Lung (tissue), 12 donors: ENCODE data around the gene CCDC30. TPM values are rescaled to one million over a fixed set of nuclear protein-coding genes. Genes with fewer than 3 reads are reported as not detected.

Experiments used
- ATAC-seq: fragments of 200-7000 bp; cut with Tn5 transposase; one replicate; pipeline ENCODE4 v1.9.1; 2020; ENCODE audit warnings: moderate number of reproducible peaks; ENCODE audit not compliant: insufficient read depth, low FRiP score
- DNase-seq, 3 donors: peaks; one replicate each; pipeline ENCODE4 v3.0.0-alpha.2; 2013 to 2017
- H3K27ac ChIP-seq, 2 donors: one replicate each; pipeline ENCODE4 v1.5.1; 2013; ENCODE audit warnings: mild to moderate bottlenecking in 2 of 2, moderate library complexity in 2 of 2, control low read depth in 1 of 2, inconsistent platforms in 1 of 2, low read depth in 1 of 2, low read length in 1 of 2
- H3K27me3 ChIP-seq, 3 donors: one replicate each; pipeline ENCODE4 v1.5.1; 2013; ENCODE audit warnings: low read length in 2 of 3; ENCODE audit not compliant: control insufficient read depth in 3 of 3, insufficient read depth in 3 of 3
- H3K36me3 ChIP-seq, 4 donors: one replicate each; pipeline ENCODE4 v1.5.1; 2013; ENCODE audit warnings: low read length in 4 of 4, mild to moderate bottlenecking in 1 of 4, moderate library complexity in 1 of 4; ENCODE audit not compliant: control insufficient read depth in 4 of 4, insufficient read depth in 4 of 4
- H3K4me1 ChIP-seq, 5 donors: one replicate each; pipeline ENCODE4 v1.5.1; 2013; ENCODE audit warnings: low read length in 5 of 5, mild to moderate bottlenecking in 2 of 5, moderate library complexity in 1 of 5; ENCODE audit not compliant: control insufficient read depth in 5 of 5, insufficient read depth in 5 of 5
- H3K4me3 ChIP-seq: one replicate; pipeline ENCODE4 v1.5.1; 2013; ENCODE audit warnings: mild to moderate bottlenecking, control low read depth, moderate library complexity
- H3K9ac ChIP-seq, 2 donors: one replicate each; pipeline ENCODE4 v1.5.1; 2013; ENCODE audit warnings: low read length in 2 of 2, control low read depth in 1 of 2; ENCODE audit not compliant: insufficient read depth in 1 of 2
- H3K9me3 ChIP-seq, 4 donors: one replicate each; pipeline ENCODE4 v1.5.1; 2013; ENCODE audit warnings: low read length in 3 of 4, mild to moderate bottlenecking in 1 of 4, moderate library complexity in 1 of 4; ENCODE audit not compliant: control insufficient read depth in 4 of 4, insufficient read depth in 3 of 4
- WGBS, 2 donors: extraction: QIAGEN DNeasy Blood & Tissue Kit; methylation state at CpG; one replicate each; pipeline ENCODE4 v1.1.7; 2013; 5-methylcytosine and 5-hydroxymethylcytosine counted together
- polyA plus RNA-seq, 2 donors: library from polyadenylated mRNA; stranded (reverse); fragments of 200-250 nt; gene quantifications; one replicate each; pipeline ENCODE4 v1.2.1, GENCODE V29; 2013
- total RNA-seq, 2 donors: library from RNA; depleted of rRNA in 1 of 2; stranded (reverse); fragments of >200 nt in 1 of 2; gene quantifications; one replicate each; pipeline ENCODE4 v1.2.1, GENCODE V29; 2014 to 2021
- TF ChIP-seq, protein P1 (sequence below): IDR thresholded peaks from 2 replicates; pipeline ENCODE4 v1.5.1; 2012; ENCODE audit warnings: mild to moderate bottlenecking; ENCODE audit errors: control extremely low read depth, extremely low read depth
- donor health status: control.
- donor health status: control.
- donor health status: Bipolar disorder and iron deficiency.
- donor health status: healthy.
- donor health status: DM: yes; HTN: yes; CAD: no.

CCDC30 gene
- total and polyA plus RNA-seq, 4 donors: 1.5 to 21.4 (median 9.2) TPM

DNA sequence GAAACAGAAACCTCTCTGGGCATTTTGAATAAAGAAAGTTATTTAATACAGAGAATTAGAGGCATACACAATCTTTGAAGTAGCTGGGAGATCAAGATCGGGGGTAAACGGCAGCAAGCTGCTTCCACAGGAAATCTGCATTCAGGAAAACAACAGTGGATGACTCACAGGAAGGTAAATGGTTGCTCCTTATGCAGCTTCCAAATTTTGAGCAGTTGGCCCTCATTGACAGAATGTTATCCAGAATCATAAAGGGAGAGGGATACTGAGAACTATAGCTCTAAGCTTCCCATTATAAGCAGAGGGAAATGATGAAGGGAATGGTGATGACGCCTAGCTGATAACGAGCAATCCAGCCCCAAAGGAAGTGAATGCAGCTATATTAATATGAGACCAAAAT, 35.8 kb upstream of the CCDC30 start:
- WGBS, 2 donors: 66 to 68% methylated on average over 4 of the region's 4 CpGs
- ATAC-seq: no peak

DNA sequence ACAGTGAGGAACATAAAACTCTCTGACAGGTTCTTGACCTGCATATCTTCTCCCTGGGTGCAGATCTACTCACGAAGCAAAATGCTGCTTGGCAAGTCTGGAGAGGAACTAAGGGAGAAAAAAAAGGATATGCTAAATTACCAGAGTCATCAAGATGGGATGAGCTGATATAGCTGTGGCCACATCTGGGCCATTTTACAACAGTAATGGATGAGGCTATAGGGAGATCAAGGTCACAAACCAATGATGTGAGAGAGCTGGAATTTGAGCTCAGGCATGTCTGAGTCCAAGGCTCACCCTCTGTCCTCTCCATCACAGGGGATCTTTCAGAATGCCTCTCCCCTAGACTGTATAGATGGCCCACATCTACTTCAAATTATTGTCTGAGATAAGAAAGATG, 33.5 kb upstream of the CCDC30 start:
- Histone ChIP-seq H3K4me1 (no peaks in the 10 kb centered on the region), H3K4me3 (no peak overlapping the region), H3K27me3 (no peaks in the 10 kb centered on the region), H3K9me3 (no peaks in the 10 kb centered on the region), H3K9ac (no peak overlapping the region), H3K36me3 (no peaks in the 10 kb centered on the region), H3K27ac (no peak overlapping the region)
- TF ChIP-seq, protein P1, sequence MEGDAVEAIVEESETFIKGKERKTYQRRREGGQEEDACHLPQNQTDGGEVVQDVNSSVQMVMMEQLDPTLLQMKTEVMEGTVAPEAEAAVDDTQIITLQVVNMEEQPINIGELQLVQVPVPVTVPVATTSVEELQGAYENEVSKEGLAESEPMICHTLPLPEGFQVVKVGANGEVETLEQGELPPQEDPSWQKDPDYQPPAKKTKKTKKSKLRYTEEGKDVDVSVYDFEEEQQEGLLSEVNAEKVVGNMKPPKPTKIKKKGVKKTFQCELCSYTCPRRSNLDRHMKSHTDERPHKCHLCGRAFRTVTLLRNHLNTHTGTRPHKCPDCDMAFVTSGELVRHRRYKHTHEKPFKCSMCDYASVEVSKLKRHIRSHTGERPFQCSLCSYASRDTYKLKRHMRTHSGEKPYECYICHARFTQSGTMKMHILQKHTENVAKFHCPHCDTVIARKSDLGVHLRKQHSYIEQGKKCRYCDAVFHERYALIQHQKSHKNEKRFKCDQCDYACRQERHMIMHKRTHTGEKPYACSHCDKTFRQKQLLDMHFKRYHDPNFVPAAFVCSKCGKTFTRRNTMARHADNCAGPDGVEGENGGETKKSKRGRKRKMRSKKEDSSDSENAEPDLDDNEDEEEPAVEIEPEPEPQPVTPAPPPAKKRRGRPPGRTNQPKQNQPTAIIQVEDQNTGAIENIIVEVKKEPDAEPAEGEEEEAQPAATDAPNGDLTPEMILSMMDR: no peak
- ATAC-seq (no peak), DNase-seq (no peak)
- 57 to 77% methylated on average over 1 of the region's 1 CpG for WGBS, 2 donors

More for the DNA sequence above, 35.8 kb upstream of the CCDC30 start:
- DNase-seq: no peak
- no peaks in the 10 kb centered on the region for H3K36me3 ChIP-seq
- H3K9ac ChIP-seq: no peak overlapping the region
- no peaks in the 10 kb centered on the region for H3K9me3 ChIP-seq
- H3K4me3 ChIP-seq: no peak overlapping the region
- peaks cover 0 to 3% (median 0%) of the 10 kb centered on the region in 5 donors for H3K4me1 ChIP-seq
- no peaks in the 10 kb centered on the region for H3K27me3 ChIP-seq
- no peak overlapping the region for H3K27ac ChIP-seq
- TF ChIP-seq, protein P1: no peak

GRCh38 chr1:42430286-42431135, 32.6 kb upstream of the CCDC30 start:
- no peak overlapping the region for H3K27ac ChIP-seq
- 86 to 92% methylated on average over 3 of the region's 3 CpGs for WGBS, 2 donors
- H3K9me3 ChIP-seq: no peaks in the 10 kb centered on the region
- no peak overlapping the region for H3K4me3 ChIP-seq
- H3K9ac ChIP-seq: no peak overlapping the region
- H3K36me3 ChIP-seq: no peaks in the 10 kb centered on the region
- TF ChIP-seq, protein P1: no peak
- no peaks in the 10 kb centered on the region for H3K27me3 ChIP-seq
- DNase-seq (no peak), ATAC-seq (no peak)
- no peaks in the 10 kb centered on the region for H3K4me1 ChIP-seq

DNA sequence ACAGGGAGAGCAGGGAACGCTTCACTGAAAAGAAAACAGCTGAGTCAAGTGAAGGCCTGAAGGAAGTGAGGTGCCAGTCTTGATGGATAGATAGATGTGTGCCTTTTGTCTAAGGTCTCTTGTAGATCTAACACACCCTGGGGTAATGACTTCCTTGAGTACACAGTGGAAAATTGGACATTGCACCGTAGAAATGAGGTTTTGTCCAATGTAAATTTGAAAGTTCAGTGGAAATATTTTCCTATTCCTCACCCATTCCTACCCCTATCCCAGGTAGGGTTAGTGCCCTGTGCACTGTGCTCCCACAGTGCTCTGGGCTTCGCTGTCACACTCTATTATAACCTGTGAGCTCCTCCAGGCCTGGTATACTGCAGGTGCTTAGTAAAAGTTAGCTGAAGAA, 31.6 kb upstream of the CCDC30 start:
- Histone ChIP-seq H3K27me3 (no peaks in the 10 kb centered on the region), H3K4me3 (no peak overlapping the region), H3K36me3 (no peaks in the 10 kb centered on the region), H3K9ac (no peak overlapping the region), H3K4me1 (no peaks in the 10 kb centered on the region), H3K27ac (no peak overlapping the region), H3K9me3 (no peaks in the 10 kb centered on the region)
- DNase-seq: no peak
- TF ChIP-seq, protein P1: no peak
- ATAC-seq: no peak
- whole genome bisulfite sequencing, 2 donors: 73 to 79% methylated on average over 3 of the region's 3 CpGs
